ENCODE results near the gene TMEM60. TPM values are rescaled to one million over a fixed set of nuclear protein-coding genes. Genes with fewer than 3 reads are reported as not detected.
"Not testable (repeated sequence)": the region's sequence is repeated elsewhere in the genome, so short reads cannot be mapped to it uniquely, and the experiment has no call there.

Gene TMEM60
- total RNA-seq, 1 donor from 2014 or later = 17.2 TPM

DNA sequence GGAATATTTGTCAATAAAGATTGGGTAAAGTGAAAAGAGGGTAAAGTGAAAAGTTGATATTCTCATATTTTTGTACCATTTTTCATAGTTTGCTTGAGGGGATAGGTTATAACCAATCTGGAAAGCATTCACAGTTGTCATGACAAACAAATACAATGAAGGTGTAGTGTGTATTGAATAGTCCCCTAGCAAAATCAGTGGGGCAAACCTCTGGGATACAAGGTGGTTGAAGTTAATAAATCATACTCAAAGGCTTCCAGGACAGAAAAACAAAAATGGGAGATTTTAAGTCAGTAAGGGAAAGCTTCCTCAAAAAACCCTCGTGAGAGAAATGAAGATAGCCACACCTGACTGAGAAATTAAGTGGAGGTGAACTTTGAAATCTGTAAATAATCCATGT lies 39.7 kb upstream of the TMEM60 start:
- H3K4me3 Mint-ChIP-seq = no peak overlapping the region
- peaks cover 7% of the 10 kb centered on the region for H3K9me3 Mint-ChIP-seq

DNA sequence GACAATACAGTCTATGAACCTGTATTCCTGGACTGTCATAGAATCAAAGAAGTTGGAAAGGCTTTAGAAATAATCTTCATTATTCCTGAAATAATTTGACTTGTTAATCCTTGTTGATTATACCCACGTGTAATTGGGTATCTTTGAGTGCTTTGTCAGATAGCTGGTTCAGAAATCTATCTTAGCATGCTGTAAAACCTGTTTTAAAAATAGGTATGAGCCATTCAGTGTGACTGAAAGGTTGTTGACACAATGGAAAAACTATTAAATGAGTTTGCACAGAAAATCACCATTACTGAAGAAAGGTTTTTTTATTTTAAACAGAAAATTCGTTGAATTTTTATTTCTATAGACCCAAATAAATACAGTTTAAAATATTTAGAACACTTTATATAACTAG lies 39.0 kb upstream of the TMEM60 start:
- Mint-ChIP-seq H3K4me3 (no peak overlapping the region), H3K27me3 (ENCODE audit: low read depth) (no peaks in the 10 kb centered on the region), H3K27ac (no peak overlapping the region), H3K4me1 (peaks cover 13% of the 10 kb centered on the region), H3K9me3 (peaks cover 7% of the 10 kb centered on the region), H3K36me3 (peaks cover 6% of the 10 kb centered on the region)
- TF ChIP-seq, protein P1, sequence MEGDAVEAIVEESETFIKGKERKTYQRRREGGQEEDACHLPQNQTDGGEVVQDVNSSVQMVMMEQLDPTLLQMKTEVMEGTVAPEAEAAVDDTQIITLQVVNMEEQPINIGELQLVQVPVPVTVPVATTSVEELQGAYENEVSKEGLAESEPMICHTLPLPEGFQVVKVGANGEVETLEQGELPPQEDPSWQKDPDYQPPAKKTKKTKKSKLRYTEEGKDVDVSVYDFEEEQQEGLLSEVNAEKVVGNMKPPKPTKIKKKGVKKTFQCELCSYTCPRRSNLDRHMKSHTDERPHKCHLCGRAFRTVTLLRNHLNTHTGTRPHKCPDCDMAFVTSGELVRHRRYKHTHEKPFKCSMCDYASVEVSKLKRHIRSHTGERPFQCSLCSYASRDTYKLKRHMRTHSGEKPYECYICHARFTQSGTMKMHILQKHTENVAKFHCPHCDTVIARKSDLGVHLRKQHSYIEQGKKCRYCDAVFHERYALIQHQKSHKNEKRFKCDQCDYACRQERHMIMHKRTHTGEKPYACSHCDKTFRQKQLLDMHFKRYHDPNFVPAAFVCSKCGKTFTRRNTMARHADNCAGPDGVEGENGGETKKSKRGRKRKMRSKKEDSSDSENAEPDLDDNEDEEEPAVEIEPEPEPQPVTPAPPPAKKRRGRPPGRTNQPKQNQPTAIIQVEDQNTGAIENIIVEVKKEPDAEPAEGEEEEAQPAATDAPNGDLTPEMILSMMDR (IDR thresholded peaks at IDR 0.05; ENCODE audit: unreplicated experiment) = no peak
- no peak for DNase-seq (ENCODE audit: low spot score in 2 of 2, unreplicated experiment in 2 of 2)

More for the DNA sequence above, 39.7 kb upstream of the TMEM60 start:
- H3K4me1 Mint-ChIP-seq = peaks cover 13% of the 10 kb centered on the region
- H3K27me3 Mint-ChIP-seq (ENCODE audit: low read depth) = no peaks in the 10 kb centered on the region
- H3K36me3 Mint-ChIP-seq = peaks cover 6% of the 10 kb centered on the region
- no peak for DNase-seq (ENCODE audit: low spot score in 2 of 2, unreplicated experiment in 2 of 2)
- TF ChIP-seq, protein P1 (IDR thresholded peaks at IDR 0.05; ENCODE audit: unreplicated experiment) = no peak
- H3K27ac Mint-ChIP-seq = no peak overlapping the region

DNA sequence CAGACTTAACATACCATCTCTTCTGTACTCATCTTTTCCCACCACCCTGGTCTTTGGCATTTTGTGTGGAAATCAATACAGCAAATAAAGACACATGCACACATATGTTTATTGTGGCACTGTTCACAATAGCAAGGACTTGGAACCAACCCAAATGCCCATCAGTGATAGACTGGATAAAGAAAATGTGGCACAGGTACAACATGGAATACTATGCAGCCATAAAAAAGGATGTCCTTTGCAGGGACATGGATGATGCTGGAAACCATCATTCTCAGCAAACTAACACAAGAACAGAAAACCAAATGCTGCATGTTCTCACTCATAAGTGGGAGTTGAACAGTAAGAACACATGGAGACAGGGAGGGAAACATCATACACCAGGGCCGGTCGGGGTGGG lies 38.2 kb upstream of the TMEM60 start:
- H3K4me3 Mint-ChIP-seq; H3K27me3 Mint-ChIP-seq (ENCODE audit: low read depth); DNase-seq (ENCODE audit: low spot score in 2 of 2, unreplicated experiment in 2 of 2); H3K36me3 Mint-ChIP-seq; H3K9me3 Mint-ChIP-seq; H3K27ac Mint-ChIP-seq: not testable (repeated sequence)
- peaks cover 13% of the 10 kb centered on the region for H3K4me1 Mint-ChIP-seq

DNA sequence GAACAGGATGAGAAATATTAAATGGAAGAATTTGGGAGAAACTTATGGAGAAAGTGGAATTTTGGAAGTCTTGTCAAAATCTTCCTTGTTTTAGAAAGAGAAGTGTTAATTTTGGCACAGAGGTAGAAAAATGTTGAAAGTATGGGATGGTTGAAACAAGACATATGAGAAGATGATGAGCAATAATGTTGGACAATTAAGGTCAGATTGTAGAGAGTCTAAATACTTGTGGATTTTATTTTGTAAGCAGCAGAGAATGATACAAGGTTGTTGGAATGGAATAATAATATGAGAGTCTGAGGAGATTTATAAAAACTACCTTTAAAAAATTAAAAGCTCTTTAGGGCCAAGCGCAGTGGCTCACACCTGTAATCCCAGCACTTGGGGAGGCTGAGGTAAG lies 34.9 kb upstream of the TMEM60 start:
- DNase-seq (ENCODE audit: low spot score in 2 of 2, unreplicated experiment in 2 of 2) = no peak
- TF ChIP-seq, protein P1 (IDR thresholded peaks at IDR 0.05; ENCODE audit: unreplicated experiment) = no peak
- Mint-ChIP-seq H3K36me3 (peaks cover 6% of the 10 kb centered on the region), H3K27ac (no peak overlapping the region), H3K4me1 (peaks cover 16% of the 10 kb centered on the region), H3K4me3 (no peak overlapping the region), H3K27me3 (ENCODE audit: low read depth) (no peaks in the 10 kb centered on the region), H3K9me3 (peaks cover 7% of the 10 kb centered on the region)

DNA sequence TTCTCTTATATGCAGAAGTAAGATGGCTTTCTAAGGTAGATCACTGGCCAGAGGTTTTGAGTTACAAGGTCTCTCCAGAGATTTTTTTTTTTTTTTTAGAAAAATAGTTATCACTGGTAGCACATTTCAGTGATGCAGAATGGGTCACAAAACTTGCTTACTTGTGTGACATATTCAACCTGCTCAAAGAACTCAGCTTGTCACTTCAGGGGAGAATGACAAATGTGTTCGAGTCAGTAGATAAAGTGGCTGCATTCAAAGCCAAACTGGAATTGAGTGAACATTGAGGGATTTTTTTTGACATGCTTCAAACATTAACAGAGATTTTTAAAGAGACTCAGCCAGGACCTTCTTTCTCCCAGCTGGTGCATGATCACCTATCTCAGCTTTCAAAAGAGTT lies 33.7 kb upstream of the TMEM60 start:
- Mint-ChIP-seq H3K4me1 (peaks cover 13% of the 10 kb centered on the region), H3K27me3 (ENCODE audit: low read depth) (no peaks in the 10 kb centered on the region), H3K9me3 (peaks cover 7% of the 10 kb centered on the region), H3K27ac (no peak overlapping the region), H3K4me3 (no peak overlapping the region), H3K36me3 (peaks cover 7% of the 10 kb centered on the region)
- DNase-seq (ENCODE audit: low spot score in 2 of 2, unreplicated experiment in 2 of 2) = no peak
- TF ChIP-seq, protein P1 (IDR thresholded peaks at IDR 0.05; ENCODE audit: unreplicated experiment) = no peak

DNA sequence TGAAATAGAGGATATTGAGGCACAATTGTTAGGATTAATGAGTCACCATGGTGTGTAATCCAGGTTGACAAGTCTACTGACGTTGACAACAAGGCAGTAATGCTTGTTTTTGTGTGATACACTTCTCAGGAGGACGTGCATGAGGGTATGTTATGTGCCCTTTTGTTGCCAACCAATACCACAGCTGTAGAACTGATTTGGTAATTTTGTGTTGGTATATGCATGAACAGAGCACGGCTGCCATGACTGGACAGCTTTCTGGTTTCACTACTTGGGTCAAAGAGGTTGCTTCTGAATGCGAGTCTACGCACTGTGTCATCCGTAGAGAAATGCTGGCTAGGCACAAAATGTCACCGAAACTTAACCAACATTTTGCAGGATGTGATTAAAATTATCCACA lies 33.2 kb upstream of the TMEM60 start:
- TF ChIP-seq, protein P1 (IDR thresholded peaks at IDR 0.05; ENCODE audit: unreplicated experiment) = no peak
- Mint-ChIP-seq H3K4me3 (no peak overlapping the region), H3K9me3 (peaks cover 9% of the 10 kb centered on the region), H3K27ac (no peak overlapping the region), H3K36me3 (peaks cover 10% of the 10 kb centered on the region), H3K4me1 (peaks cover 13% of the 10 kb centered on the region), H3K27me3 (ENCODE audit: low read depth) (no peaks in the 10 kb centered on the region)
- DNase-seq (ENCODE audit: low spot score in 2 of 2, unreplicated experiment in 2 of 2) = no peak

Measured in mesothelial cell of epicardium (in vitro differentiated cells).